GM19240 (cell line): ENCODE measurements around the gene SEC14L1.

Experiments used
- DNase-seq: peaks from one replicate; pipeline ENCODE4 v3.0.0; 2011; ENCODE audit warnings: low spot score; ENCODE audit not compliant: insufficient read length

The SEC14L1 gene

GRCh38 chr17:77257169-77257568, 116.4 kb downstream of the SEC14L1 start:
- no peak for DNase-seq

DNA sequence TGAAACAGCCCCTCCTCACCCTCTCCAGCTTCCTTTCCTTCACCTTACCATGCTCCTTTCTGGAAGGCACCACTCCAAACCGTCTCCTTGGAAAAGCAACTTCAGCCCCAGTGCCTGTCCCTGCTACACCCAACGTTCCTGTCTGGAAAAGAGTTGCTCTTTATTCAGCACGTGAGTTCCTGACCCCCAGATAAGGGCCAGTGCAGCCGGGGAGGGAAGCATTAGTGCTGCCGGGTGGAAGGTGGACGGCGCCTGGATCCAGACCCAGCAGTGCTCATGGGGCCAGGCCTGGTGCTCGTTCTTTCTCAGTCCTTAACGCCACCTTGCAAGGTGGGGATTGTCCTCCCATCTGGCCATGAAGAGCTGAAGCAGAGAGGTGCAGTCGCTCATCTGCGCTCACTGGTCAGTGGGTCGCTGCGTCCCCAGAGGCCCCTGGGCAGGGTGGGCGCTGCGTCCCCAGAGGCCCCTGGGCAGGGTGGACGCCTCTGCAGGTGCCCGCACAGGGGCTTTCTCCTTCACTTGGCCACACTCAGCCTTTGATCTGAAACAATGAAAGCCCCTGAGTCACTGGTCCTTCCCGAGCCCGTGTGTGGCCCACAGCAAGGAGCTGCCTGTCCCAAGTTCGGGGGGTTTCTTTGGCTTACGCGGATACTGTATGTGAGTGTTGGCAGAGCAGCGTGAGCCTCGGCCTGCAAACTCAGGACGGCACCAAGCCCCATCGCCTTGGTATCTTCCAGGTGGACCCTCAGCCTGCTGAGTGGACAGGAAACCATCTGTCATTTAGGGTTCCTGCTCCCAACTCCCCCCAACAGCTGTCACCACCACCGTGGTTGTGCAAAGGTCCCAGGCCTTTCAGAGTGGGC, 117.1 kb downstream of the SEC14L1 start:
- DNase-seq: no peak

DNA sequence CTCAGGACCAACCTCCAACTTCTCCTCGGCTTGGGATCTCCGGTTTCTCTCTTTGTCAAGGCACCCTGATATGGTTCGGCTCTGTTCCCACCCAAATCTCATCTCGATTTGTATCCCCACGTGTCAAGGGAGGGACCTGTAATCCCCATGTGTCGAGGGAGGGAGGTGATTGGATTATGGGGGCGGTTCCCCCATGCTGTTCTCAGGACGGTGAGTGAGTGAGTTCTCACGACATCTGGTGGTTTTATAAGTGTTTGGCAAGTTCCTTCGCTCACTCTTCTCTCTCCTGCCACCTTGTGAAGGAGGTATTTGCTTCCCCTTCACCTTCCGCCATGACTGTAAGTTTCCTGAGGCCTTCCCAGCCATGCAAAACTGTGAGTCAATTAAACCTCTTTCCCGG, 117.9 kb downstream of the SEC14L1 start:
- DNase-seq: no peak

DNA sequence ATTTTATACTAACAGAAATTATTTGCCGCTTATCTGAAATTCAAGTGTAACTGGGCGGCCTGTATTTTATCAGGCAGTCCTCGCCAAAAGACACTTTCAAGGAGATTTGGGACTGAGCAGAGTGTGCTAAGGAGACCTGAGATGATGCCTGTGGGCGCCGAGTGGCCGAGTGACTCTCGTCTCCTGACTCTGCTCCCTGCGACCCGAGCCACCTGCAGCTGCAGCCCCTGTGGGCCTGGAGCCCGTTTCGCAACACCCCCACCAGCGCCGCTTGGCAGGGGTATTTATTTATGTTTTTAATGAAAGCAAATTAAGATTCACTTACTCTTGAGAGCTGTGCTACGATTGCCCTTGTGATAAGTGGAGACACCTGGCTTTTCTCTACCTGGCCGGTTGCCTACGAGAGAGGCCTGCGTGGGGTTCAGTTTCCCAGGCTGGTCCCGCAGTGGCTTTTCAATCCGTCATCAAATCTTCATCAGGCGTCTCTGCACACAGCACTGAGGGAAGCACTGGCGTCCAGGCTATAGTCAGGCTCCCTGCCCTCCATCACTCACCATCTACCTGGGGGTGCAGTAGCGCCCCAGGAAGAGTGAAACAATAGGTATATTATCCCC, 124.0 kb downstream of the SEC14L1 start:
- no peak for DNase-seq

DNA sequence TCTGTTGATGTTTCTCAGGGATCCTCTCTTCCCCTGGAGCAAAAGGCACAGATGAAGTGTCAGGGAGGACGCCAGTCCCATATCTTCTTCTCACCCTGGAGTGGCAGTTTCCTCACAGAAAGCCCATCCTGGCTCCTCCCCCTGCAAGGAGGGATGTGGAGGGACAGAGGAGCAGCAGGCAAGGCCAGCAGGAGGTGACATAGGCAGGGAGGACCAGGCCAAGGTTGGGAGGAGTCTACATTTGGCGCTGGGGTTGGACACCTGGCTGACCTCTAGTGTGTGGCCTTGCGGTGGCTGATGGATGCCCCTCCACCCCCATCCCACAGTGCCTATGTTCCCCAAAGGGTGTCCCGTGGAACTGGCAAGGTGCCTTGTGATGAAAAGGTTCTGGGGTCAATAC, 125.4 kb downstream of the SEC14L1 start:
- DNase-seq: no peak
